B cell (primary cell): ENCODE data around the gene TIAL1.

ENCODE experiments used
- CTCF ChIP-seq: fragments of 200-600 bp; IDR thresholded peaks from one replicate; pipeline ENCODE4 v1.8.0; 2022; ENCODE audit warnings: antibody characterized with exemption, mild to moderate bottlenecking
- EZH2 ChIP-seq: IDR thresholded peaks from 2 replicates; pipeline ENCODE4 v1.6.1; 2012; ENCODE audit warnings: borderline replicate concordance, low read depth, mild to moderate bottlenecking, moderate library complexity, low read length; ENCODE audit not compliant: insufficient read depth, poor library complexity, severe bottlenecking

- TF ChIP-seq CTCF (no peak), EZH2 (no peak)
These were observed 11.8 kb upstream of the TIAL1 start for GRCh38 chr10:119608316-119609155.
